B cell (primary cell): ENCODE measurements around the gene ROPN1.

Experiments
- CTCF ChIP-seq: fragments of 200-600 bp; IDR thresholded peaks from one replicate; pipeline ENCODE4 v1.8.0; 2022; ENCODE audit warnings: antibody characterized with exemption, mild to moderate bottlenecking
- EZH2 ChIP-seq: IDR thresholded peaks from 2 replicates; pipeline ENCODE4 v1.6.1; 2012; ENCODE audit warnings: borderline replicate concordance, low read depth, mild to moderate bottlenecking, moderate library complexity, low read length; ENCODE audit not compliant: insufficient read depth, poor library complexity, severe bottlenecking

- no peak for TF ChIP-seq CTCF
- no peak for TF ChIP-seq EZH2
Observed at GRCh38 chr3:123953735-123954134, 38.2 kb downstream of the ROPN1 start.
